CD4-positive, alpha-beta T cell (primary cell): ENCODE measurements around the gene PPBP. TPM values are rescaled to one million over a fixed set of nuclear protein-coding genes. Genes with fewer than 3 reads are reported as not detected.
"Not testable (repeated sequence)": the region's sequence is repeated elsewhere in the genome, so short reads cannot be mapped to it uniquely, and the experiment has no call there.

Experiments used
- ATAC-seq: fragments of 200-7000 bp; cut with Tn5 transposase; one replicate; pipeline ENCODE4 v1.10.0; 2022; ENCODE audit warnings: mild to moderate bottlenecking; ENCODE audit not compliant: poor library complexity
- CTCF ChIA-PET: fragments of 350-600 bp; sonication (Branson Sonifier 250); formaldehyde crosslinking; loops from one replicate; lab custom pipeline; 2021; ENCODE audit warnings: antibody characterized with exemption, inconsistent platforms; lab: Charles Lee
- POLR2A ChIA-PET: fragments of 350-600 bp; sonication (Branson Sonifier 250); formaldehyde crosslinking; loops from one replicate; lab custom pipeline; 2021; ENCODE audit warnings: antibody characterized with exemption, inconsistent platforms; lab: Charles Lee
- DNase-seq, 14 experiments: peaks; one replicate each; pipeline ENCODE4 v3.0.0-alpha.2; 2013 to 2020; ENCODE audit warnings: mixed read lengths in 2 of 14
- H3K27ac ChIP-seq, 2 donors: one replicate each; pipeline versions ENCODE4 v1.5.1 to v1.7.0; 2013; ENCODE audit warnings: low read length in 2 of 2, low read depth in 1 of 2, mild to moderate bottlenecking in 1 of 2
- H3K27me3 ChIP-seq, 2 experiments: 1 replicate in 1 of 2; 2 replicates in 1 of 2; pipeline versions ENCODE4 v1.6.1 to v1.7.0; 2013; ENCODE audit warnings: low read length in 2 of 2, control low read depth in 1 of 2, mild to moderate bottlenecking in 1 of 2, moderate library complexity in 1 of 2; ENCODE audit not compliant: insufficient read depth in 2 of 2, control insufficient read depth in 1 of 2
- H3K36me3 ChIP-seq: one replicate; pipeline ENCODE4 v1.6.1; 2013; ENCODE audit warnings: low read length, control low read depth; ENCODE audit not compliant: insufficient read depth
- H3K4me1 ChIP-seq: one replicate; pipeline ENCODE4 v1.6.1; 2013; ENCODE audit warnings: low read length, control low read depth; ENCODE audit not compliant: insufficient read depth
- H3K4me3 ChIP-seq: one replicate; pipeline ENCODE4 v1.5.1; 2013; ENCODE audit warnings: mild to moderate bottlenecking, low read length, moderate library complexity
- H3K9me3 ChIP-seq, 2 experiments: 1 replicate in 1 of 2; 2 replicates in 1 of 2; pipeline versions ENCODE4 v1.6.1 to v1.7.0; 2013; ENCODE audit warnings: low read length in 2 of 2, mild to moderate bottlenecking in 2 of 2, control low read depth in 1 of 2, moderate library complexity in 1 of 2; ENCODE audit not compliant: control insufficient read depth in 1 of 2, insufficient read depth in 1 of 2
- H3K27ac Mint-ChIP-seq: one replicate; pipeline ENCODE4 v1.8.0; 2020; ENCODE audit warnings: mixed read lengths
- H3K27me3 Mint-ChIP-seq: one replicate; pipeline ENCODE4 v1.8.0; 2021; ENCODE audit warnings: mixed read lengths
- H3K36me3 Mint-ChIP-seq: one replicate; pipeline ENCODE4 v1.8.0; 2021; ENCODE audit warnings: low read depth, mixed read lengths
- H3K4me1 Mint-ChIP-seq: one replicate; pipeline ENCODE4 v1.8.0; 2021; ENCODE audit warnings: low read depth, mixed read lengths
- H3K4me3 Mint-ChIP-seq: one replicate; pipeline ENCODE4 v1.8.0; 2020; ENCODE audit warnings: mild to moderate bottlenecking, mixed read lengths
- H3K9me3 Mint-ChIP-seq: one replicate; pipeline ENCODE4 v1.8.0; 2020; ENCODE audit warnings: mixed read lengths
- CTCF ChIP-seq: fragments of 200-600 bp; IDR thresholded peaks from one replicate; pipeline ENCODE4 v1.8.0; 2022; ENCODE audit warnings: antibody characterized with exemption, mild to moderate bottlenecking
- intact Hi-C, 2 experiments: fragments of 100-400 bp; cut with DNase I in 1 of 2; cut with micrococcal nuclease in 1 of 2; formaldehyde crosslinking; loops; one replicate each; pipeline versions ENCODE4 v1.15.1 to v1.9.0; 2023 to 2025; cut with DNase I, micrococcal nuclease
- total RNA-seq, 174 experiments: library from RNA in 2 of 174; stranded (reverse) in 2 of 174; gene quantifications; one replicate each; pipeline ENCODE4 v1.2.3 and lab custom pipeline; 2021 to 2026

The PPBP gene
- total RNA-seq, 2 experiments from 2014 or later = 0.52 to 0.95 TPM

GRCh38 chr4:73985528-73985852 is 2.5 kb downstream of the PPBP start:
- Mint-ChIP-seq H3K36me3 (no peaks in the 10 kb centered on the region), H3K27me3 (peaks cover 11% of the 10 kb centered on the region), H3K4me1 (no peaks in the 10 kb centered on the region), H3K9me3 (no peaks in the 10 kb centered on the region), H3K27ac (no peak overlapping the region), H3K4me3 (no peak overlapping the region)
- Histone ChIP-seq H3K27me3 (no peaks in the 10 kb centered on the region), H3K27ac (no peak overlapping the region), H3K36me3 (no peaks in the 10 kb centered on the region), H3K9me3 (peaks cover 0 to 5% of the 10 kb centered on the region in 2 experiments), H3K4me1 (no peaks in the 10 kb centered on the region), H3K4me3 (no peak overlapping the region)
- DNase-seq = no peak
- CTCF ChIA-PET = no interaction called here
- ATAC-seq = no peak
- intact Hi-C loops = no loop called here
- TF ChIP-seq CTCF = no peak
- POLR2A ChIA-PET = no interaction called here

GRCh38 chr4:73984736-73985527 is 3.1 kb downstream of the PPBP start:
- H3K4me1 ChIP-seq = no peaks in the 10 kb centered on the region
- no peaks in the 10 kb centered on the region for H3K27me3 ChIP-seq
- ATAC-seq = no peak
- Mint-ChIP-seq H3K27me3 (peaks cover 11% of the 10 kb centered on the region), H3K9me3 (no peaks in the 10 kb centered on the region), H3K36me3 (no peaks in the 10 kb centered on the region), H3K4me1 (no peaks in the 10 kb centered on the region), H3K4me3 (no peak overlapping the region), H3K27ac (no peak overlapping the region)
- no peak for TF ChIP-seq CTCF
- ChIA-PET CTCF (no interaction called here), POLR2A (no interaction called here)
- H3K27ac ChIP-seq = no peak overlapping the region
- no peak for DNase-seq
- intact Hi-C loops = no loop called here
- H3K9me3 ChIP-seq = peaks cover 0 to 5% of the 10 kb centered on the region in 2 experiments
- H3K36me3 ChIP-seq = no peaks in the 10 kb centered on the region
- no peak overlapping the region for H3K4me3 ChIP-seq

- H3K9me3 ChIP-seq, ATAC-seq, POLR2A ChIA-PET, CTCF ChIA-PET, intact Hi-C loops, H3K4me3 ChIP-seq, H3K4me3 Mint-ChIP-seq, DNase-seq, H3K9me3 Mint-ChIP-seq, H3K27me3 ChIP-seq, H3K4me1 ChIP-seq, H3K27ac Mint-ChIP-seq, H3K36me3 ChIP-seq, H3K36me3 Mint-ChIP-seq, H3K4me1 Mint-ChIP-seq, H3K27ac ChIP-seq: not testable (repeated sequence)
- peaks cover 11% of the 10 kb centered on the region for H3K27me3 Mint-ChIP-seq
Observed at GRCh38 chr4:73981175-73981574, 6.8 kb downstream of the PPBP start.
